Measurements from ENCODE around the gene ZFP3. TPM values are rescaled to one million over a fixed set of nuclear protein-coding genes. Genes with fewer than 3 reads are reported as not detected.

Gene ZFP3
- total and polyA plus RNA-seq, 2 donors (not counting 1 experiment from before 2014, with no cell fraction given): 2.6 to 3.1 TPM

DNA sequence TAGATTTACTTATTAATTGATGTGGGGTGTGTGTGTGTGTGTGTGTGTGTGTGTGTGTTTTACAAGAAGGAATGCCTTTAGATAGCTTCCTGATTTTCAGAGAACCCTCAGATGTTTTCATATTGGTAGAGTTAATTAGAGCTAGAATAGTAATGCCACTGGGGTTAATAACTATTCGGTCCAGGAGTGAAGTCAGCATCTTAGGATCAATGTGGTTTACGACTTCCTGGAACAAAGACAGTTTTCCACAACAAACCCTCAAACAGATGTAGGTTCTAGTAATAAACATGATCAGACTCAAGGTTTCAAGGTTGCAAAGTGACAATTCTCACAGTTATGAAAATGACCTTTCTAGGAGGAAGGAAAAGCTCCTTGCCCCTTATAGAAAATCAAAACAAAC lies 30.8 kb upstream of the ZFP3 start:
- no peaks in the 10 kb centered on the region for H3K36me3 ChIP-seq (ENCODE audit: control insufficient read depth, insufficient read depth, low read length)
- H3K9me3 ChIP-seq (ENCODE audit: control insufficient read depth, insufficient read depth, low read depth, low read length): no peaks in the 10 kb centered on the region
- no peaks in the 10 kb centered on the region for H3K79me2 ChIP-seq (ENCODE audit: control insufficient read depth, insufficient read depth, low read length)
- no peak for DNase-seq (ENCODE audit: low read depth in 2 of 2)
- peaks cover 2% of the 10 kb centered on the region for H3K27me3 ChIP-seq (ENCODE audit: control insufficient read depth, insufficient read depth, low read length)
- no peaks in the 10 kb centered on the region for H4K20me1 ChIP-seq (ENCODE audit: control insufficient read depth, extremely low read depth, insufficient read depth, low read length)
- H3K4me3 ChIP-seq (replicated peaks in 1 of 4; ENCODE audit: control extremely low read depth in 1 of 4, insufficient read depth in 1 of 4, low read depth in 3 of 4, low read length in 4 of 4): no peak overlapping the region
- TF ChIP-seq EZH2 (IDR thresholded peaks at IDR 0.05; ENCODE audit: low read length, missing control alignments): no peak
- TF ChIP-seq, protein P1, sequence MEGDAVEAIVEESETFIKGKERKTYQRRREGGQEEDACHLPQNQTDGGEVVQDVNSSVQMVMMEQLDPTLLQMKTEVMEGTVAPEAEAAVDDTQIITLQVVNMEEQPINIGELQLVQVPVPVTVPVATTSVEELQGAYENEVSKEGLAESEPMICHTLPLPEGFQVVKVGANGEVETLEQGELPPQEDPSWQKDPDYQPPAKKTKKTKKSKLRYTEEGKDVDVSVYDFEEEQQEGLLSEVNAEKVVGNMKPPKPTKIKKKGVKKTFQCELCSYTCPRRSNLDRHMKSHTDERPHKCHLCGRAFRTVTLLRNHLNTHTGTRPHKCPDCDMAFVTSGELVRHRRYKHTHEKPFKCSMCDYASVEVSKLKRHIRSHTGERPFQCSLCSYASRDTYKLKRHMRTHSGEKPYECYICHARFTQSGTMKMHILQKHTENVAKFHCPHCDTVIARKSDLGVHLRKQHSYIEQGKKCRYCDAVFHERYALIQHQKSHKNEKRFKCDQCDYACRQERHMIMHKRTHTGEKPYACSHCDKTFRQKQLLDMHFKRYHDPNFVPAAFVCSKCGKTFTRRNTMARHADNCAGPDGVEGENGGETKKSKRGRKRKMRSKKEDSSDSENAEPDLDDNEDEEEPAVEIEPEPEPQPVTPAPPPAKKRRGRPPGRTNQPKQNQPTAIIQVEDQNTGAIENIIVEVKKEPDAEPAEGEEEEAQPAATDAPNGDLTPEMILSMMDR (conservative IDR thresholded peaks at IDR 0.05 in 1 of 2, IDR thresholded peaks at IDR 0.05 in 1 of 2; ENCODE audit: low read depth in 1 of 2, low read length in 2 of 2): no peak
- H3K4me1 ChIP-seq (ENCODE audit: control insufficient read depth, extremely low read depth, insufficient read depth, low read length): peaks cover 4% of the 10 kb centered on the region
- no peak overlapping the region for H3K9ac ChIP-seq (ENCODE audit: insufficient read depth, low read length)
- no peak overlapping the region for H3K27ac ChIP-seq (ENCODE audit: insufficient read depth, low read length)
- no peak overlapping the region for H3K4me2 ChIP-seq (ENCODE audit: extremely low read depth, insufficient read depth, low read length)
- no peak overlapping the region for H2AFZ ChIP-seq (ENCODE audit: low read length)

- H4K20me1 ChIP-seq (ENCODE audit: control insufficient read depth, extremely low read depth, insufficient read depth, low read length): no peaks in the 10 kb centered on the region
- H3K4me3 ChIP-seq (replicated peaks in 1 of 4; ENCODE audit: control extremely low read depth in 1 of 4, insufficient read depth in 1 of 4, low read depth in 3 of 4, low read length in 4 of 4): no peak overlapping the region
- H3K79me2 ChIP-seq (ENCODE audit: control insufficient read depth, insufficient read depth, low read length): no peaks in the 10 kb centered on the region
- TF ChIP-seq, protein P1 (conservative IDR thresholded peaks at IDR 0.05 in 1 of 2, IDR thresholded peaks at IDR 0.05 in 1 of 2; ENCODE audit: low read depth in 1 of 2, low read length in 2 of 2): no peak
- no peak for TF ChIP-seq EZH2 (IDR thresholded peaks at IDR 0.05; ENCODE audit: low read length, missing control alignments)
- H3K27me3 ChIP-seq (ENCODE audit: control insufficient read depth, insufficient read depth, low read length): peaks cover 2% of the 10 kb centered on the region
- peaks cover 4% of the 10 kb centered on the region for H3K4me1 ChIP-seq (ENCODE audit: control insufficient read depth, extremely low read depth, insufficient read depth, low read length)
- H3K9ac ChIP-seq (ENCODE audit: insufficient read depth, low read length): no peak overlapping the region
- DNase-seq (ENCODE audit: low read depth in 2 of 2): no peak
- no peaks in the 10 kb centered on the region for H3K36me3 ChIP-seq (ENCODE audit: control insufficient read depth, insufficient read depth, low read length)
- no peak overlapping the region for H3K27ac ChIP-seq (ENCODE audit: insufficient read depth, low read length)
- H2AFZ ChIP-seq (ENCODE audit: low read length): no peak overlapping the region
- no peak overlapping the region for H3K4me2 ChIP-seq (ENCODE audit: extremely low read depth, insufficient read depth, low read length)
- no peaks in the 10 kb centered on the region for H3K9me3 ChIP-seq (ENCODE audit: control insufficient read depth, insufficient read depth, low read depth, low read length)
Measured at GRCh38 chr17:5049314-5049841, 28.9 kb upstream of the ZFP3 start.

DNA sequence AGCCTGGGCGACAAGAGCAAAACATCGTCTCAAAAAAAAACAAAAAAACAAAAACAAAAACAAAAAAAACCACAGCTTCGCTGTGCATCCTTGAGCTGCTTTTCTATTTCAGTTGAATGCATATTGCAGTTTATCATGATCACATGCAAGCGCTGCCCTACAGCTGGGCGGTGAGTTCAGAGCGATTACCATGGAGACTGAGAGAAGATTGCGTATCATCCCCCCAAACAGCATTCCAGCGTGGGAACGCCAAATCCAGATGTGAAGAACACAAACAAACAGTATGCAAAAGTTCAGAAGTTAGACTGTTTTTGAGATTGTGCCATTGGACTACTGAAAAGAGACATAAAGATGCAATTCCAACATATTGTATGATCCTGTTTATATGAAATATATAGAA lies 28.0 kb upstream of the ZFP3 start:
- H3K9ac ChIP-seq (ENCODE audit: insufficient read depth, low read length): no peak overlapping the region
- H3K27ac ChIP-seq (ENCODE audit: insufficient read depth, low read length): no peak overlapping the region
- no peaks in the 10 kb centered on the region for H3K36me3 ChIP-seq (ENCODE audit: control insufficient read depth, insufficient read depth, low read length)
- peak in 1 of 2 donors; percentile 67 for DNase-seq (ENCODE audit: low read depth in 2 of 2)
- H3K4me1 ChIP-seq (ENCODE audit: control insufficient read depth, extremely low read depth, insufficient read depth, low read length): peaks cover 4% of the 10 kb centered on the region
- no peak overlapping the region for H2AFZ ChIP-seq (ENCODE audit: low read length)
- H3K27me3 ChIP-seq (ENCODE audit: control insufficient read depth, insufficient read depth, low read length): no peaks in the 10 kb centered on the region
- no peaks in the 10 kb centered on the region for H3K9me3 ChIP-seq (ENCODE audit: control insufficient read depth, insufficient read depth, low read depth, low read length)
- H3K4me3 ChIP-seq (replicated peaks in 1 of 4; ENCODE audit: control extremely low read depth in 1 of 4, insufficient read depth in 1 of 4, low read depth in 3 of 4, low read length in 4 of 4): no peak overlapping the region
- TF ChIP-seq, protein P1 (conservative IDR thresholded peaks at IDR 0.05 in 1 of 2, IDR thresholded peaks at IDR 0.05 in 1 of 2; ENCODE audit: low read depth in 1 of 2, low read length in 2 of 2): no peak
- TF ChIP-seq EZH2 (IDR thresholded peaks at IDR 0.05; ENCODE audit: low read length, missing control alignments): no peak
- H4K20me1 ChIP-seq (ENCODE audit: control insufficient read depth, extremely low read depth, insufficient read depth, low read length): no peaks in the 10 kb centered on the region
- H3K79me2 ChIP-seq (ENCODE audit: control insufficient read depth, insufficient read depth, low read length): no peaks in the 10 kb centered on the region
- no peak overlapping the region for H3K4me2 ChIP-seq (ENCODE audit: extremely low read depth, insufficient read depth, low read length)
